OCI-LY7 (cell line): ENCODE data around the gene PLCB2. TPM values are rescaled to one million over a fixed set of nuclear protein-coding genes. Genes with fewer than 3 reads are reported as not detected.

Source experiments
- BruUV-seq: library from RNA; stranded (reverse); fragments of 400-500 nt; replicated peaks from 2 replicates; lab custom pipeline; 2021; lab: Mats Ljungman, UMichigan
- CTCF ChIA-PET: fragments of 300-600 bp; sonication (Branson Sonifier 250); formaldehyde crosslinking; loops from one replicate; lab custom pipeline; 2022; ENCODE audit warnings: antibody characterized with exemption; ENCODE audit not compliant: unreplicated experiment; lab: Charles Lee
- POLR2A ChIA-PET: fragments of 300-600 bp; sonication (Branson Sonifier 250); formaldehyde crosslinking; loops from one replicate; lab custom pipeline; 2022; ENCODE audit warnings: antibody characterized with exemption; lab: Charles Lee
- DNase-seq: peaks from one replicate; pipeline ENCODE4 v3.0.0-alpha.2; 2015; ENCODE audit warnings: low spot score
- H2AFZ ChIP-seq: fragments of 200-600 bp; sonication (generic), shearing (Covaris generic); 2 replicates; pipeline ENCODE4 v1.6.1; 2014; ENCODE audit warnings: mild to moderate bottlenecking, antibody characterized with exemption, low read length, moderate library complexity
- H3K27ac ChIP-seq: fragments of 200-600 bp; sonication (generic); 2 replicates; pipeline ENCODE4 v1.5.1; 2014; ENCODE audit warnings: mixed run types, low read depth, mild to moderate bottlenecking, moderate library complexity, low read length, inconsistent platforms; ENCODE audit not compliant: poor library complexity, severe bottlenecking
- H3K36me3 ChIP-seq: fragments of 200-600 bp; sonication (generic); 2 replicates; pipeline ENCODE4 v1.6.1; 2014; ENCODE audit warnings: mild to moderate bottlenecking, antibody characterized with exemption, low read length, moderate library complexity, mixed read lengths; ENCODE audit not compliant: insufficient read depth
- H3K4me1 ChIP-seq: fragments of 200-600 bp; sonication (generic); 2 replicates; pipeline ENCODE4 v1.5.1; 2014; ENCODE audit warnings: mild to moderate bottlenecking, low read length; ENCODE audit not compliant: insufficient read depth, poor library complexity, severe bottlenecking
- H3K4me2 ChIP-seq: fragments of 200-600 bp; sonication (generic); 2 replicates; pipeline ENCODE4 v1.6.1; 2014; ENCODE audit warnings: mild to moderate bottlenecking, low read length
- H3K4me3 ChIP-seq: fragments of 200-600 bp; sonication (generic); 2 replicates; pipeline ENCODE4 v1.5.1; 2014; ENCODE audit warnings: mild to moderate bottlenecking, low read depth, low read length; ENCODE audit not compliant: poor library complexity, severe bottlenecking
- H3K79me2 ChIP-seq: fragments of 200-600 bp; sonication (generic); 2 replicates; pipeline ENCODE4 v1.6.1; 2016; ENCODE audit warnings: low read depth, mild to moderate bottlenecking, low read length, moderate library complexity, mixed read lengths; ENCODE audit not compliant: insufficient read depth
- H3K9me2 ChIP-seq: fragments of 200-600 bp; sonication (generic); 2 replicates; pipeline ENCODE4 v1.6.1; 2016; ENCODE audit warnings: mild to moderate bottlenecking, low read length, mixed read lengths; ENCODE audit not compliant: insufficient read depth
- H3K9me3 ChIP-seq: fragments of 200-600 bp; sonication (generic); 2 replicates; pipeline ENCODE4 v1.6.1; 2014; ENCODE audit warnings: mild to moderate bottlenecking, mixed run types, low read length, mixed read lengths
- H4K20me1 ChIP-seq: fragments of 200-600 bp; sonication (generic); 2 replicates; pipeline ENCODE4 v1.6.1; 2014; ENCODE audit warnings: mild to moderate bottlenecking, antibody characterized with exemption, low read length, moderate library complexity, mixed read lengths; ENCODE audit not compliant: insufficient read depth
- EZH2phosphoT487 ChIP-seq: fragments of 200-600 bp; sonication (generic); IDR thresholded peaks from 2 replicates; pipeline ENCODE4 v1.6.1; 2018; ENCODE audit warnings: low read depth, borderline replicate concordance, mild to moderate bottlenecking, mixed run types, antibody characterized with exemption, low read length, moderate library complexity, mixed read lengths
- intact Hi-C: fragments of 100-400 bp; cut with micrococcal nuclease; formaldehyde crosslinking; loops from one replicate; pipeline ENCODE4 v1.10.0; 2022; ENCODE audit not compliant: unreplicated experiment
- total RNA-seq, 2 experiments: library from RNA; depleted of rRNA in 1 of 2; stranded (reverse); fragments of >200 nt in 1 of 2; shearing (Covaris generic) in 1 of 2; gene quantifications; 2 replicates each; pipeline ENCODE4 v1.2.3, GENCODE V29; 2014 to 2022
- TF ChIP-seq, protein P1 (sequence below): fragments of 200-600 bp; sonication (generic); conservative IDR thresholded peaks from 2 replicates; pipeline ENCODE4 v1.5.1; 2014; ENCODE audit warnings: mild to moderate bottlenecking, antibody characterized with exemption, low read length, moderate library complexity, mixed read lengths

The PLCB2 gene
- total RNA-seq, 2 experiments from 2014 or later: 9.6 TPM; not detected in 1

- Histone ChIP-seq H3K4me3 (no peak overlapping the region), H3K4me2 (no peak overlapping the region), H4K20me1 (no peaks in the 10 kb centered on the region), H3K9me3 (peaks cover 6% of the 10 kb centered on the region), H3K9me2 (no peaks in the 10 kb centered on the region), H2AFZ (no peak overlapping the region), H3K36me3 (no peaks in the 10 kb centered on the region), H3K79me2 (no peaks in the 10 kb centered on the region), H3K4me1 (no peaks in the 10 kb centered on the region), H3K27ac (no peak overlapping the region)
- BruUV-seq: no TSS peak
- no peak for DNase-seq
- intact Hi-C loops: no loop called here
- CTCF ChIA-PET: no interaction called here
- POLR2A ChIA-PET: interaction anchor here (1.2 kb wide), 1 partner anchor 10 kb away, joined by 3 read pairs; no protein-coding TSS in a partner anchor
- TF ChIP-seq, protein P1, sequence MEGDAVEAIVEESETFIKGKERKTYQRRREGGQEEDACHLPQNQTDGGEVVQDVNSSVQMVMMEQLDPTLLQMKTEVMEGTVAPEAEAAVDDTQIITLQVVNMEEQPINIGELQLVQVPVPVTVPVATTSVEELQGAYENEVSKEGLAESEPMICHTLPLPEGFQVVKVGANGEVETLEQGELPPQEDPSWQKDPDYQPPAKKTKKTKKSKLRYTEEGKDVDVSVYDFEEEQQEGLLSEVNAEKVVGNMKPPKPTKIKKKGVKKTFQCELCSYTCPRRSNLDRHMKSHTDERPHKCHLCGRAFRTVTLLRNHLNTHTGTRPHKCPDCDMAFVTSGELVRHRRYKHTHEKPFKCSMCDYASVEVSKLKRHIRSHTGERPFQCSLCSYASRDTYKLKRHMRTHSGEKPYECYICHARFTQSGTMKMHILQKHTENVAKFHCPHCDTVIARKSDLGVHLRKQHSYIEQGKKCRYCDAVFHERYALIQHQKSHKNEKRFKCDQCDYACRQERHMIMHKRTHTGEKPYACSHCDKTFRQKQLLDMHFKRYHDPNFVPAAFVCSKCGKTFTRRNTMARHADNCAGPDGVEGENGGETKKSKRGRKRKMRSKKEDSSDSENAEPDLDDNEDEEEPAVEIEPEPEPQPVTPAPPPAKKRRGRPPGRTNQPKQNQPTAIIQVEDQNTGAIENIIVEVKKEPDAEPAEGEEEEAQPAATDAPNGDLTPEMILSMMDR: no peak
- TF ChIP-seq EZH2phosphoT487: no peak
Observed at GRCh38 chr15:40302288-40302886, 5.3 kb downstream of the PLCB2 start.

GRCh38 chr15:40301467-40302179 lies 6.1 kb downstream of the PLCB2 start:
- no peak for TF ChIP-seq EZH2phosphoT487
- TF ChIP-seq, protein P1: no peak
- H4K20me1 ChIP-seq: no peaks in the 10 kb centered on the region
- no peak overlapping the region for H3K27ac ChIP-seq
- no TSS peak for BruUV-seq
- no peaks in the 10 kb centered on the region for H3K79me2 ChIP-seq
- ChIA-PET POLR2A (interaction anchor here (0.7 to 1.2 kb wide), 2 partner anchors 12 to 16 kb away, joined by 3 to 4 read pairs; no protein-coding TSS in a partner anchor), CTCF (no interaction called here)
- no peak for DNase-seq
- H2AFZ ChIP-seq: no peak overlapping the region
- no peaks in the 10 kb centered on the region for H3K4me1 ChIP-seq
- H3K4me2 ChIP-seq: no peak overlapping the region
- H3K4me3 ChIP-seq: no peak overlapping the region
- H3K9me3 ChIP-seq: peaks cover 6% of the 10 kb centered on the region
- H3K9me2 ChIP-seq: no peaks in the 10 kb centered on the region
- H3K36me3 ChIP-seq: no peaks in the 10 kb centered on the region
- intact Hi-C loops: no loop called here

DNA sequence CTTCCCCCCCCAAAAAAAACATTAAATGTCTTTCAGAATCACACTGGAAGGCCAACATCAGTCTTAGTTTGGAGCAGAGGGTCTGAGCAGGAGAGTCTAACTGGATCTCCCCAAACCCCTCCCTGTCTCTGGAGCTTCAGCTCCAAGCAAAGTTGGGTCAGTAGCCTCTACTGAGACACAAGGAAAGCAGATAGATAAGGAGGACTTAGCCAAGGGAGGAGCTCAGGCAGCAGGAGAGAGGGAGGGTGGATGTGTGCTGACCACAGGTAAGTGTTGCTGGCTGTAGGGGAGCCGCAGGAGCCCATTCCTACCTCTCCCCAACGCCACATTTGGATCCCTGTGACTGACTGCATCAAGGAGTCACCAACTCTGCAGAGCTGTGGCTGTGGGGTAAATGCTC lies 7.0 kb downstream of the PLCB2 start:
- Histone ChIP-seq H3K9me2 (no peaks in the 10 kb centered on the region), H3K79me2 (no peaks in the 10 kb centered on the region), H3K9me3 (peaks cover 6% of the 10 kb centered on the region), H3K4me3 (no peak overlapping the region), H4K20me1 (no peaks in the 10 kb centered on the region), H2AFZ (no peak overlapping the region), H3K4me2 (no peak overlapping the region), H3K36me3 (no peaks in the 10 kb centered on the region), H3K27ac (no peak overlapping the region), H3K4me1 (no peaks in the 10 kb centered on the region)
- BruUV-seq: no TSS peak
- intact Hi-C loops: no loop called here
- ChIA-PET POLR2A (interaction anchor here (1.2 kb wide), 1 partner anchor 11 kb away, joined by 4 read pairs; no protein-coding TSS in a partner anchor), CTCF (no interaction called here)
- TF ChIP-seq EZH2phosphoT487: no peak
- TF ChIP-seq, protein P1: no peak
- no peak for DNase-seq
